GM12878 (cell line): ENCODE data around the gene DCBLD1. TPM values are rescaled to one million over a fixed set of nuclear protein-coding genes. Genes with fewer than 3 reads are reported as not detected.

ENCODE experiments used
- ATAC-seq: fragments of 200-7000 bp; cut with Tn5 transposase; 3 replicates; pipeline ENCODE4 v1.9.1; 2020; ENCODE audit warnings: mild to moderate bottlenecking, moderate library complexity
- BruUV-seq: library from RNA; stranded (reverse); fragments of 400-500 nt; replicated peaks from 2 replicates; lab custom pipeline; 2021; lab: Mats Ljungman, UMichigan
- CTCF ChIA-PET: fragments of 300-600 bp; sonication (Branson Sonifier 250); formaldehyde crosslinking; extraction: SDS; loops from one replicate; lab custom pipeline; 2021; ENCODE audit warnings: inconsistent platforms; lab: Yijun Ruan, JAX
- POLR2A ChIA-PET: fragments of 350-600 bp; formaldehyde crosslinking; extraction: SDS; loops from one replicate; lab custom pipeline; 2021; ENCODE audit warnings: inconsistent platforms; lab: Charles Lee
- RAD21 ChIA-PET: fragments of 300-600 bp; sonication (Branson Sonifier 250); formaldehyde crosslinking; loops from one replicate; lab custom pipeline; 2023; ENCODE audit warnings: antibody characterized with exemption; ENCODE audit not compliant: unreplicated experiment; lab: Charles Lee
- SMC1A ChIA-PET: fragments of 300-600 bp; sonication (Branson Sonifier 250); formaldehyde crosslinking; loops from one replicate; lab custom pipeline; 2023; ENCODE audit not compliant: unreplicated experiment, uncharacterized antibody; lab: Charles Lee
- DNase-seq: peaks from one replicate; pipeline ENCODE4 v3.0.0-alpha.2; 2011; ENCODE audit warnings: low read depth, low spot score
- FAIRE-seq: peaks from 3 replicates; lab custom pipeline; 2011; peaks lifted over from hg19 to GRCh38; lab: Jason Lieb, UNC
- H2AFZ ChIP-seq: 2 replicates; pipeline ENCODE4 v1.6.0; 2011; ENCODE audit warnings: low read depth, low read length, control low read depth; ENCODE audit not compliant: control insufficient read depth
- H3K27ac ChIP-seq: 2 replicates; pipeline ENCODE4 v1.5.1; 2011; ENCODE audit warnings: control low read depth; ENCODE audit not compliant: control insufficient read depth, insufficient read depth
- H3K27me3 ChIP-seq, 2 experiments: replicated peaks in 1 of 2; 2 replicates each; pipeline versions ENCODE4 v1.6.0 to v1.6.1; 2011; ENCODE audit warnings: low read length in 1 of 2; ENCODE audit not compliant: control insufficient read depth in 2 of 2, insufficient read depth in 2 of 2
- H3K36me3 ChIP-seq, 2 experiments: 2 replicates each; pipeline ENCODE4 v1.5.1; 2011; ENCODE audit warnings: low read length in 1 of 2; ENCODE audit not compliant: control insufficient read depth in 2 of 2, insufficient read depth in 2 of 2
- H3K4me1 ChIP-seq: 2 replicates; pipeline ENCODE4 v1.6.1; 2011; ENCODE audit warnings: mild to moderate bottlenecking, low read length, moderate library complexity, mixed read lengths; ENCODE audit not compliant: control insufficient read depth, insufficient read depth
- H3K4me2 ChIP-seq: 2 replicates; pipeline ENCODE4 v1.6.0; 2011; ENCODE audit warnings: control low read depth; ENCODE audit not compliant: control insufficient read depth, insufficient read depth
- H3K4me3 ChIP-seq: fragments of 200-600 bp; sonication (generic); 2 replicates; pipeline ENCODE4 v1.5.1; 2016
- H3K79me2 ChIP-seq: 2 replicates; pipeline ENCODE4 v1.6.0; 2011; ENCODE audit warnings: low read length; ENCODE audit not compliant: control insufficient read depth, insufficient read depth
- H3K9ac ChIP-seq: 2 replicates; pipeline ENCODE4 v1.8.0; 2011; ENCODE audit warnings: low read length, control low read depth, mixed read lengths; ENCODE audit not compliant: control insufficient read depth, insufficient read depth
- H3K9me3 ChIP-seq: replicated peaks from 3 replicates; pipeline ENCODE4 v1.5.1; 2011; ENCODE audit warnings: mild to moderate bottlenecking, low read length; ENCODE audit not compliant: control insufficient read depth, insufficient read depth
- H4K20me1 ChIP-seq: 2 replicates; pipeline ENCODE4 v1.6.0; 2011; ENCODE audit not compliant: control insufficient read depth, insufficient read depth
- ASH2L ChIP-seq: fragments of 300-600, 200-600 bp; sonication (generic); IDR thresholded peaks from 2 replicates; pipeline ENCODE4 v1.6.1; 2017; ENCODE audit warnings: low read depth, mild to moderate bottlenecking, borderline replicate concordance
- CHD1 ChIP-seq: IDR thresholded peaks from 2 replicates; pipeline ENCODE4 v1.6.1; 2012; ENCODE audit warnings: low read depth, low read length, improper control_type of control experiment
- ELK1 ChIP-seq: IDR thresholded peaks from 2 replicates; pipeline ENCODE4 v1.6.1; 2012; ENCODE audit warnings: low read depth, low read length, improper control_type of control experiment
- ESRRA ChIP-seq: IDR thresholded peaks from 2 replicates; pipeline ENCODE4 v1.6.1; 2012; ENCODE audit warnings: mild to moderate bottlenecking, low read length, improper control_type of control experiment
- NFXL1 ChIP-seq: fragments of 450-650 bp; IDR thresholded peaks from 2 replicates; pipeline ENCODE4 v1.6.1; 2017; ENCODE audit warnings: antibody characterized with exemption, mild to moderate bottlenecking, borderline replicate concordance
- NR2C2 ChIP-seq: IDR thresholded peaks from 2 replicates; pipeline ENCODE4 v1.6.1; 2011; ENCODE audit warnings: borderline replicate concordance, low read depth; ENCODE audit not compliant: control insufficient read depth, insufficient read length
- POLR2A ChIP-seq: IDR thresholded peaks from 2 replicates; pipeline ENCODE4 v1.6.1; 2011; ENCODE audit warnings: low read depth, mild to moderate bottlenecking, low read length
- RB1 ChIP-seq: fragments of 450-650 bp; formaldehyde crosslinking; IDR thresholded peaks from 2 replicates; pipeline ENCODE4 v1.6.1; 2017; ENCODE audit warnings: mild to moderate bottlenecking, borderline replicate concordance
- SREBF2 ChIP-seq: IDR thresholded peaks from 2 replicates; pipeline ENCODE4 v1.6.1; 2012; ENCODE audit warnings: mild to moderate bottlenecking, low read length
- WGBS: methylation state at CpG from one replicate; pipeline ENCODE4 v1.1.6; 2016; ENCODE audit warnings: low lambda C conversion rate; ENCODE audit not compliant: insufficient replicate concordance, insufficient coverage; ENCODE audit errors: missing lambda C conversion rate; 5-methylcytosine and 5-hydroxymethylcytosine counted together
- in situ Hi-C: fragments of 300-500 bp; cut with MboI; formaldehyde crosslinking; loops from 9 replicates; pipeline ENCODE4 v1.14.3; 2018; ENCODE audit warnings: mixed read lengths
- intact Hi-C: fragments of 100-400 bp; cut with micrococcal nuclease; formaldehyde crosslinking; loops from one replicate; pipeline ENCODE4 v1.14.2; 2022; ENCODE audit not compliant: unreplicated experiment
- polyA plus RNA-seq, 11 experiments: library from polyadenylated mRNA; depleted of rRNA in 4 of 11; unstranded in 6 of 11; stranded (reverse) in 5 of 11; fragments of >200 nt; fragmentation: Nextera tagmentation in 4 of 11; fragmentation: Illumina TruSeq in 1 of 11; extraction: Ambion mirVana in 4 of 11; extraction: Trizol in 1 of 11; gene quantifications; 1 replicate in 1 of 11; 2 replicates in 10 of 11; pipeline versions ENCODE4 v1.2.1 to v1.2.3, GENCODE V29; 2011 to 2016; ENCODE audit warnings: inconsistent platforms in 2 of 11, missing spikeins in 2 of 11, low read depth in 1 of 11
- total RNA-seq, 4 experiments: library from RNA; depleted of rRNA in 3 of 4; stranded (reverse); fragments of >200 nt in 3 of 4; fragmentation: Illumina TruSeq in 1 of 4; extraction: Trizol in 1 of 4; gene quantifications; 2 replicates each; pipeline versions ENCODE4 v1.2.1 to v1.2.3, GENCODE V29; 2013 to 2021

The DCBLD1 gene
- total and polyA plus RNA-seq, 10 of the 15 experiments (the other 5 are each of a cell fraction or from before 2014, with no cell fraction given) = 0.92 to 9.2 (median 8.3) TPM

- in situ Hi-C loops (loop anchor here (5.0 to 10.0 kb wide), 2 partner anchors 102 to 195 kb away; no protein-coding TSS in a partner anchor), intact Hi-C loops (loop anchor here (10.0 kb wide), 1 partner anchor 285 kb away; no protein-coding TSS in a partner anchor)
- Histone ChIP-seq H4K20me1 (no peaks in the 10 kb centered on the region), H2AFZ (no peak overlapping the region), H3K36me3 (no peaks in the 10 kb centered on the region; a peak in 2 of 4 replicates), H3K9ac (no peak overlapping the region), H3K9me3 (no peaks in the 10 kb centered on the region), H3K79me2 (no peaks in the 10 kb centered on the region), H3K4me1 (peaks cover 16% of the 10 kb centered on the region), H3K27ac (no peak overlapping the region), H3K27me3 (no peaks in the 10 kb centered on the region), H3K4me3 (no peak overlapping the region), H3K4me2 (no peak overlapping the region)
- WGBS = 93% methylated on average over 4 of the region's 4 CpGs
- TF ChIP-seq RB1 (no peak), CHD1 (no peak), POLR2A (no peak), ESRRA (no peak), ASH2L (no peak), ELK1 (no peak), NR2C2 (no peak), NFXL1 (no peak), SREBF2 (no peak)
- POLR2A ChIA-PET = no interaction called here
- DNase-seq (no peak), ATAC-seq (peak; percentile 29; the same call in 2 of the 3 replicates), FAIRE-seq (no peak)
- RAD21 ChIA-PET = interaction anchor here (1.6 to 2.8 kb wide), 3 partner anchors 70 to 100 kb away, joined by 4 to 12 read pairs (median 5); no protein-coding TSS in a partner anchor
- SMC1A ChIA-PET = interaction anchor here (0.8 to 1.8 kb wide), 5 partner anchors 64 to 100 kb away, joined by 3 to 6 read pairs (median 4); no protein-coding TSS in a partner anchor
- CTCF ChIA-PET = interaction anchor here (0.7 to 14.8 kb wide), 8 partner anchors 8 to 204 kb away, joined by 3 to 223 read pairs (median 4); partner anchors contain the start of gene DCBLD1
- no TSS peak for BruUV-seq
These were observed 67.1 kb downstream of the DCBLD1 start for GRCh38 chr6:117549611-117550010.
